HCT116 (cell line): Measurements from ENCODE around the gene GNG7. TPM values are rescaled to one million over a fixed set of nuclear protein-coding genes. Genes with fewer than 3 reads are reported as not detected.
A peak's percentile ranks its signal among the peaks of the same experiment; 100 is the strongest.

Source experiments
- ATAC-seq: fragments of 200-7000 bp; cut with Tn5 transposase; 2 replicates; pipeline ENCODE4 v1.9.1; 2020; ENCODE audit warnings: mild to moderate bottlenecking, moderate library complexity
- BruUV-seq: library from RNA; stranded (reverse); fragments of 400-500 nt; replicated peaks from 2 replicates; lab custom pipeline; 2021; lab: Mats Ljungman, UMichigan
- CTCF ChIA-PET: fragments of 300-600 bp; sonication (Branson Sonifier 250); formaldehyde crosslinking; loops from one replicate; lab custom pipeline; 2021; ENCODE audit warnings: antibody characterized with exemption; lab: Charles Lee
- POLR2A ChIA-PET: fragments of 300-600, 350-600 bp; sonication (Branson Sonifier 250); formaldehyde crosslinking; loops from one replicate; lab custom pipeline; 2021; ENCODE audit warnings: antibody characterized with exemption; lab: Charles Lee
- RAD21 ChIA-PET, 2 experiments: fragments of 300-600 bp; sonication (Branson Sonifier 250); formaldehyde crosslinking; loops; one replicate each; lab custom pipeline; 2023; ENCODE audit warnings: low total read pairs in 2 of 2; ENCODE audit not compliant: uncharacterized antibody in 2 of 2, unreplicated experiment in 2 of 2, low non-redundant PET in 1 of 2; lab: Charles Lee
- DNase-seq: peaks from one replicate; pipeline ENCODE4 v3.0.0-alpha.2; 2010; ENCODE audit warnings: low read depth, low spot score
- H2AFZ ChIP-seq: fragments of 200-600 bp; shearing (Covaris generic), sonication (generic); 2 replicates; pipeline ENCODE4 v1.6.1; 2017; ENCODE audit warnings: low read depth, mixed run types, mixed read lengths, antibody characterized with exemption, low read length; ENCODE audit not compliant: poor library complexity, severe bottlenecking
- H3K27ac ChIP-seq: 2 replicates; pipeline ENCODE4 v1.5.1; 2012; ENCODE audit warnings: low read depth, low read length
- H3K27me3 ChIP-seq: fragments of 200-600 bp; sonication (generic); 2 replicates; pipeline ENCODE4 v1.6.1; 2016; ENCODE audit warnings: mixed run types, low read length, mixed read lengths; ENCODE audit not compliant: insufficient read depth
- H3K36me3 ChIP-seq, 2 experiments: fragments of 200-500 bp in 1 of 2; fragments of 200-600 bp in 1 of 2; sonication (Bioruptor generic) in 1 of 2; sonication (generic) in 1 of 2; 2 replicates each; pipeline versions ENCODE4 v1.5.1 to v1.6.1; 2014 to 2016; ENCODE audit warnings: low read length in 2 of 2, inconsistent platforms in 1 of 2, mixed read lengths in 1 of 2, mixed run types in 1 of 2; ENCODE audit not compliant: insufficient read depth in 2 of 2, control insufficient read depth in 1 of 2
- H3K4me1 ChIP-seq, 2 experiments: fragments of 200-600 bp in 1 of 2; sonication (generic) in 1 of 2; 2 replicates each; pipeline versions ENCODE4 v1.5.1 to v1.6.1; 2012 to 2017; ENCODE audit warnings: low read length in 2 of 2, inconsistent platforms in 1 of 2, mild to moderate bottlenecking in 1 of 2, mixed read lengths in 1 of 2, mixed run types in 1 of 2, moderate library complexity in 1 of 2; ENCODE audit not compliant: insufficient read depth in 2 of 2, control insufficient read depth in 1 of 2
- H3K4me2 ChIP-seq: fragments of 200-600 bp; sonication (generic); 2 replicates; pipeline ENCODE4 v1.6.1; 2017; ENCODE audit warnings: mixed run types, low read length, mixed read lengths
- H3K4me3 ChIP-seq, 2 experiments: fragments of 200-600 bp in 1 of 2; sonication (generic) in 1 of 2; replicated peaks in 1 of 2; 2 replicates each; pipeline ENCODE4 v1.5.1; 2011 to 2016; ENCODE audit warnings: low read length in 2 of 2, control low read depth in 1 of 2, low read depth in 1 of 2, mild to moderate bottlenecking in 1 of 2, mixed read lengths in 1 of 2, mixed run types in 1 of 2
- H3K79me2 ChIP-seq: fragments of 200-600 bp; sonication (generic); 2 replicates; pipeline ENCODE4 v1.6.1; 2017; ENCODE audit warnings: mild to moderate bottlenecking, mixed run types, low read length, moderate library complexity, mixed read lengths; ENCODE audit not compliant: insufficient read depth
- H3K9ac ChIP-seq: fragments of 200-600 bp; sonication (generic); 2 replicates; pipeline ENCODE4 v1.6.1; 2016; ENCODE audit warnings: low read length, mixed read lengths
- H3K9me2 ChIP-seq: fragments of 200-600 bp; sonication (generic), shearing (Covaris generic); 2 replicates; pipeline ENCODE4 v1.6.1; 2017; ENCODE audit warnings: mixed run types, mild to moderate bottlenecking, moderate library complexity; ENCODE audit not compliant: insufficient read depth
- H3K9me3 ChIP-seq, 2 experiments: fragments of 200-500 bp in 1 of 2; fragments of 200-600 bp in 1 of 2; sonication (Bioruptor generic) in 1 of 2; sonication (generic) in 1 of 2; 2 replicates each; pipeline ENCODE4 v1.6.1; 2014 to 2017; ENCODE audit warnings: low read length in 2 of 2, mixed read lengths in 2 of 2, inconsistent platforms in 1 of 2, low read depth in 1 of 2, mild to moderate bottlenecking in 1 of 2, mixed run types in 1 of 2, moderate library complexity in 1 of 2; ENCODE audit not compliant: control insufficient read depth in 1 of 2, insufficient read depth in 1 of 2
- H4K20me1 ChIP-seq: fragments of 200-600 bp; sonication (generic), shearing (Covaris generic); 2 replicates; pipeline ENCODE4 v1.6.1; 2017; ENCODE audit warnings: mixed run types, mild to moderate bottlenecking, moderate library complexity; ENCODE audit not compliant: insufficient read depth
- CEBPB ChIP-seq: IDR thresholded peaks from 2 replicates; pipeline ENCODE4 v1.6.1; 2012; ENCODE audit warnings: low read depth
- CTCF ChIP-seq, 3 experiments: fragments of 200-600 bp in 1 of 3; sonication (generic) in 1 of 3; IDR thresholded peaks in 2 of 3; conservative IDR thresholded peaks in 1 of 3; 2 replicates each; pipeline ENCODE4 v1.5.1; 2012 to 2017; ENCODE audit warnings: low read depth in 2 of 3, low read length in 2 of 3, antibody characterized with exemption in 1 of 3, borderline replicate concordance in 1 of 3, control low read depth in 1 of 3, mild to moderate bottlenecking in 1 of 3, mixed read lengths in 1 of 3, mixed run types in 1 of 3, moderate library complexity in 1 of 3; ENCODE audit not compliant: insufficient read depth in 1 of 3
- POLR2A ChIP-seq: IDR thresholded peaks from 2 replicates; pipeline ENCODE4 v1.7.0; 2011; ENCODE audit warnings: borderline replicate concordance; ENCODE audit not compliant: insufficient read depth, insufficient read length; ENCODE audit errors: extremely low read depth
- SIN3A ChIP-seq: IDR thresholded peaks from 2 replicates; pipeline ENCODE4 v1.6.1; 2012; ENCODE audit warnings: low read depth
- TCF7L2 ChIP-seq: IDR thresholded peaks from 2 replicates; pipeline ENCODE4 v1.7.0; 2011; ENCODE audit warnings: borderline replicate concordance, inconsistent platforms; ENCODE audit not compliant: insufficient read depth, insufficient read length; ENCODE audit errors: extremely low read depth
- intact Hi-C: fragments of 100-400 bp; cut with micrococcal nuclease; formaldehyde crosslinking; loops from 2 replicates; pipeline ENCODE4 v1.10.0; 2022
- total RNA-seq: library from RNA; stranded (reverse); gene quantifications from one replicate; pipeline ENCODE4 v1.2.1, GENCODE V29; 2021; ENCODE audit not compliant: unreplicated experiment
- TF ChIP-seq, protein P1 (sequence below): IDR thresholded peaks from 2 replicates; pipeline ENCODE4 v1.6.1; 2011; ENCODE audit warnings: mild to moderate bottlenecking, low read length, moderate library complexity; ENCODE audit not compliant: insufficient replicate concordance; ENCODE audit errors: extremely low read depth

GNG7 gene
- total RNA-seq, 1 experiment from 2014 or later: 11.3 TPM

DNA sequence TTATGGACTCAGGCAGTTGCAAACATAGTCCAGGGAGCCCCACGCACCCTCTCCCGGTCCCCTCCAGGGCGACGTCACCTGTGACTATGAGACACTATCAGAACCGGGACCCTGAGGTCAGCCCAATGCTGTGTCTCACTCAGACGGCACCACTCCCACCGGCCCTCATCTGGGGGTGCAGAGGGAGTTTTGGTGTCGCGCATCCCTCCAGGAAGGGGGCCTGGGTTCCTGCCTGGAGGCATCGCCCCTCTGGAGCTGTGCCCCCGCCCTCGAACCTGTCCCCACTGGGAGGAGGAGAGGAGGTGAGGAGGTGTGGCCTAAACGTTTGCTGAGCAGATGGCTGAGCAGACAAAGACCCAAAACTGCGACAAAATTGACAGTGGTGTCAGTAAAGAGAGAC, 175.3 kb downstream of the GNG7 start:
- no peaks in the 10 kb centered on the region for H3K79me2 ChIP-seq
- no peak for TF ChIP-seq CTCF (IDR thresholded peaks at IDR 0.05 in 2 of 3, conservative IDR thresholded peaks at IDR 0.05 in 1 of 3; ENCODE audit: borderline replicate concordance in 1 of 3, insufficient read depth in 1 of 3, low read depth in 2 of 3, low read length in 2 of 3)
- no peak for TF ChIP-seq POLR2A
- TF ChIP-seq TCF7L2: no peak
- no peak for TF ChIP-seq CEBPB
- no peak for TF ChIP-seq SIN3A
- TF ChIP-seq, protein P1, sequence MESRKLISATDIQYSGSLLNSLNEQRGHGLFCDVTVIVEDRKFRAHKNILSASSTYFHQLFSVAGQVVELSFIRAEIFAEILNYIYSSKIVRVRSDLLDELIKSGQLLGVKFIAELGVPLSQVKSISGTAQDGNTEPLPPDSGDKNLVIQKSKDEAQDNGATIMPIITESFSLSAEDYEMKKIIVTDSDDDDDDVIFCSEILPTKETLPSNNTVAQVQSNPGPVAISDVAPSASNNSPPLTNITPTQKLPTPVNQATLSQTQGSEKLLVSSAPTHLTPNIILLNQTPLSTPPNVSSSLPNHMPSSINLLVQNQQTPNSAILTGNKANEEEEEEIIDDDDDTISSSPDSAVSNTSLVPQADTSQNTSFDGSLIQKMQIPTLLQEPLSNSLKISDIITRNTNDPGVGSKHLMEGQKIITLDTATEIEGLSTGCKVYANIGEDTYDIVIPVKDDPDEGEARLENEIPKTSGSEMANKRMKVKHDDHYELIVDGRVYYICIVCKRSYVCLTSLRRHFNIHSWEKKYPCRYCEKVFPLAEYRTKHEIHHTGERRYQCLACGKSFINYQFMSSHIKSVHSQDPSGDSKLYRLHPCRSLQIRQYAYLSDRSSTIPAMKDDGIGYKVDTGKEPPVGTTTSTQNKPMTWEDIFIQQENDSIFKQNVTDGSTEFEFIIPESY: no peak
- H3K4me2 ChIP-seq: peak overlapping the region; percentile 33
- DNase-seq (no peak), ATAC-seq (no peak)
- BruUV-seq: no TSS peak
- RAD21 ChIA-PET: no interaction called here
- CTCF ChIA-PET: no interaction called here
- H3K9ac ChIP-seq: peak overlapping the region; percentile 30; the same call in 1 of the 2 replicates
- POLR2A ChIA-PET: no interaction called here
- no peak overlapping the region for H3K4me3 ChIP-seq
- no peaks in the 10 kb centered on the region for H3K9me2 ChIP-seq
- no peaks in the 10 kb centered on the region for H4K20me1 ChIP-seq
- intact Hi-C loops: no loop called here
- H3K27ac ChIP-seq: no peak overlapping the region; the same call in 1 of the 2 replicates
- no peak overlapping the region for H2AFZ ChIP-seq
- H3K4me1 ChIP-seq: peaks cover 61 to 87% of the 10 kb centered on the region in 2 experiments
- no peaks in the 10 kb centered on the region for H3K36me3 ChIP-seq
- H3K27me3 ChIP-seq: no peaks in the 10 kb centered on the region
- H3K9me3 ChIP-seq: no peaks in the 10 kb centered on the region
